NCI-H2107 (cell line): Measurements from ENCODE around the gene ANO4.

ENCODE experiments used
- DNase-seq: peaks from one replicate; lab custom pipeline; 2025; lab: John Stamatoyannopoulos, UW

Gene ANO4

DNA sequence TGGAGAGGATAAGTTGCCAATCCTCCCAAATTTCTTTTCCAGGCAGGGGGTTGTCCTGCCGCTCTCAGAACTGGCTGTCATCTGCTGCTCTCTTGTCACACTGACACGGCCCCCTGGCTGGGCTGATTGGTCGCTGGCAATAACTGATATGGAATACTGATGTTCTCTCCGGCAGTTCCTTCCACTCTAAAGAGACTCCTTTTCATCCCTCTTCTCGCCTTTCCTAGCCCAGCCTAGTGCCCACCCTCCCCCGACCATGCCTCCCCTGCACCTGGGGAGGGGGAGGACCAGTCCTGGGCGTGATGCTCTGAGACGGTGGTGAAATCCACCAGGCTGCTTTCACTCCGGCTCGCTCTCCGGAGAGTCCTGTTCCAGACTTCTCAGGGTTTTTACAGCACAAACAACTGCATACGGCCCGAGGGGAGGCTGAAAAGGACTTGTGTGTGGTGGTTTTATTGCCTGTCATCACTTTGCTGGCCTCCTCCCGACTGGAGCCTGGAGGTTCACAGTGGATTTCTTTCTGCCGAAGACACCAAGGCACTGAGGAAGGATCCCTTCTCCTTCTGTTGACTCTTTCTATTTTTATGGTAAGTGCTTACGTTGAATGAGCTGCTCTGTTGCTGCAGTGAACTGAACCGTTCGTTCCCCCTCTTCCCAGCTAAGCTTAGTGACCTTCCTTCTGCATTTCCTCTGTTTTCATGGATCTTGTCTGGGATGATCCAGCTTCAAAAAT, at the start of gene ANO4:
ANO4 (plus strand) TSS at position 336 of the 733 bp plus-strand sequence. CDS start 107,010 bp downstream, outside the sequence.
- DNase-seq: no peak

DNA sequence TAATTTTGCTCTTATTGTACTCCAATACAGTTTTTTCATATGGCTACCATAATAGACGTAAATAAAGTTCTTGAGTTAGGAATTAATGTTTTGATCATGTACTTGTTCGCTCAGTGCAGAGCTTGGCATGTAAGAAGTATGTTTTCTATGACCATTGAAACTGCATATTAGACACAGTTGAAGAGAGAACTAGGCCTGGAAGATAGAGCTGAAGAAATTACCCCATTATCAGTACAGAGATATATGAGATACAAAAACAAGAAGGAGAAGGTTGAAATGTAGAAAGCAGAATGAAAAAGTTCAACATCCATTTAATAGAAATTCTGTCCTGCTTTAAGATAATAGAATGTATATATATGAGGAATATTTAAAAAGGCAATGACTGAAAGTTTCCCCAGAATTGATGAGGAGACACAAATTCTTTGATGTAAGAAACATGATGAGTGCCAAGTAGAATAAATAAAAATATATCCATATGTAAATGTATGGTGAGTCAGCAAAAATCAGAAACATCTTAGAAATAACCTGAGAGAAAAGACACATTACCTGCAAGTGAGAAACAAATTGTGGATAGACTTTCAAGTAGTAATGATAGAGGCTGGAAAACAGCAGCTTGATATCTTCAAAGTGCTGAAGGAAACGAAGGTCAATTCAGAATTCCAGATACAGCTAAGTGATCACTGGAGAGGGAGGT, 49.1 kb upstream of the ANO4 start:
- DNase-seq: no peak

- DNase-seq: no peak
Measured at GRCh38 chr12:100752841-100753240, 41.7 kb upstream of the ANO4 start.

- no peak for DNase-seq
Measured at GRCh38 chr12:100753837-100754236, 40.7 kb upstream of the ANO4 start.

DNA sequence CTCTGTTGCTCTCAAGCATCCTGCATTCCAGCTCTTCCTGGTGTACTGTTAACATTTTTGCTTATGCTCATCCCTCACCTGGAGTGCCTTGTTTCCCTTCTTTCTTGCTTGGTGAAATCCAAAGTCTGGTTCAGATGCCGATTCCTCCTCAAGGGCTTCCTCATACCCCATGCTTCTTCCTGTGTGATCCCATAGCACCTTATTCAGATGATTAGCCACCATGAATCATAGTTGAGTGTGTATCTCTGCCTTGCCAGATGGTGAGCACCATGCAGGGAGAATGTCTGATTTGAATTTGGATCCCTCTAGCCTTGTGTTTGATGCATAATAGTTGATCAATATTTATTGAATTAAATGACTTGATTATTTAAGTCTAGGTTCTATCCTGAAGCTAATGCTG, 39.4 kb upstream of the ANO4 start:
- DNase-seq: no peak

DNA sequence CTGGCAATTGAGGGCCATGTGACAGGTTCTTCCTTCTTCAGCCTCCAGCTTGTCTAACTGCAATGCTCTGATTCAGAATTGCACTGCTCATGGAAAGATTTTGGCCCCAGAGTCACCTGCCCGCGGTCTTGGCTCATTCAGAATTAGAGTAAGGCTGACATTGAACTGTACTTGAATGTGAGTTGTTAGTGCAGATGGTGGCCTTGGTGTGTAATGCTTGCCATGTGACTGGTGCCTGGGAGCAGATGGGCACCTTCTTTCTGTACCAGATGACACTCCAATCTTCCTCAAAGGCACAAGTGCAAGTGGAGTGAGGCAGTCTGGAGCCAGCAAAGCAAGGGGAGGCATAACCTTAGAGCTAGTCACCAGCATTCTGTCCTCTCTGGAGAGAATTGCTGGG, 36.5 kb upstream of the ANO4 start:
- DNase-seq: no peak

DNA sequence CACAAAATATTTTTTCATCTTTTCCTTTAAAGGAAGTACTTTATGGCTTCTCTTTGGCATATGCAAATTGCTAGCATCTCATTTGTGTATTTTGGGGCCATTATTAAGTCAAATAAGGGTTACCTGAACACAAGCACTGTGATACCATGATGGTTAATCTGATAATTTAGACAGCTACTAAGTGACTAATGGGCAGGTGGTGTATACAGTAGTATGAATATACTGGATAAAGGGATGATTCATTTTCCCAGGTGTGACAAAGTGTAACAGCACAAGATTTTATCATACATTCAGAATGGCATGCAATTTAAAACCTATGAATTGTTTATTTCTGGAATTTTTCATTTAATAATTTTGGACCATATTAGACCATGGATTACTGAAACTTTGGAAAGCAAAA, 27.2 kb upstream of the ANO4 start:
- no peak for DNase-seq

- DNase-seq: no peak
Measured at GRCh38 chr12:100767950-100768349, 26.6 kb upstream of the ANO4 start.

DNA sequence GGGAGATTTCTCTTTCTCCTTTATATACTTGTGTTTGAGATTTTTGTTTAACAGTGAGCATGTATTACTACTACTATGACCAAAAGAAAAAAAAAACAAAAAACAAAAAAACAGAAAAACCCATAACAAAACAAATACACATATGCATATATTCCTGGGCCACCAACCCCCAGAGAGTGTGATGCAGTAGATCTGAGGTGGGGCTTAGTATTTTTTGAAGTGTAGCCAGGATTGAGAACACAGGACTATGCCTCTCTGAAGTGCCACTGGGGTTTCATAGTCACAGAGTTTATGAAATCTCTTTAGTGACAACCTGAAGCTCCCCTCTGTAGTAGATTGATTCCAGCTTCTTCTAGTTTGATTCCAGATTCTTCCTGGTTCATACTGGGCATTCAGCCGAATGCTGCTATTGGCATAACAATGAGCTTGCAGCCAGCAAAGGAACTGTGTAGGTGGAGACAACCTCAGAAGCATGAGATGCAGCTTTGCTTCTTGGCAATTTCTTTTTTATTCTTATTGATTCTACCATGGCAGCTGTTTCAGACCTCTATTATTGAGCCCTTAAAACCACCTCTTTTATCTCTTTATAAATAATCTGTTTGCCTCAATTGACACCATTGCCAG, 15.5 kb upstream of the ANO4 start:
- no peak for DNase-seq

DNA sequence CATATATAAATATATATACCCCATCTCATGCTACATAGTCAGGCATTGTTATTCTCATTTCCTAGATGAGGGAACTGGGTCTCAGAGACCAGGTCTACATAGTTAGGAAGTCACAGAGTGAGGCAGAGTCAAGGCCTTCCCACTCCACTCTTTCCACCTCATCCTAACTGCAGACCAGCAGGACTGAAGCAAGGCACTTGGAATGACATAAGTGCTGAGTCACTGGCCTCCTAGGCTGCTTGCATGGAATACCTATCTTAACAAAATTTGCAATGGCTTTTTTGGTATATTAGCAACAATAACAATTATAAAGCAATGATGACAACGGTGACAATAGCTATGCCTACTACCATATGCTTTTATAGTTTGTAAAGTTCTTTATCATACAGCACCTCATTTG, 5.4 kb upstream of the ANO4 start:
- DNase-seq: no peak

- DNase-seq: no peak
Measured at GRCh38 chr12:100789975-100790374, 4.6 kb upstream of the ANO4 start.

DNA sequence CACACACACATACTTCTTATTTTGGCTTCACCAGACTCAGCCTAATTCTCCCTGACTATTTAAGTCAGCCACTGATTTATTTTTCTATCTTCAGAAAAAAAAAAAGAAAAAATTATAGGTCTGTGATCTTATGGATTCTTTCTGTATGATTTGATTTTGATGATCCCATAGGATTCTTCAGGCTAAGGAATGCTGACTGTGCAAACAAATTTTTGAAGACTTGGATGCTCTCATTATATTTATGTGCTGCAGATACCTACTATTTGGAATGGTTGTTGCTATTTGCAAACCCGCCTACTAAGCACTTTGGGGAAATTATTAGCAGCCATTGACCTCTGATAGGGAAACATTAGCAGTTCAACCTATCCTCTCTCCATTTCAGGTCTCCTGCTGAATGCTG, 4.0 kb upstream of the ANO4 start:
- no peak for DNase-seq

- DNase-seq: no peak
Measured at GRCh38 chr12:100793182-100793581, 1.4 kb upstream of the ANO4 start.

GRCh38 chr12:100795174-100795799, 711 bp downstream of the ANO4 start:
- DNase-seq: no peak

GRCh38 chr12:100795800-100796179, 1.2 kb downstream of the ANO4 start:
- DNase-seq: no peak

DNA sequence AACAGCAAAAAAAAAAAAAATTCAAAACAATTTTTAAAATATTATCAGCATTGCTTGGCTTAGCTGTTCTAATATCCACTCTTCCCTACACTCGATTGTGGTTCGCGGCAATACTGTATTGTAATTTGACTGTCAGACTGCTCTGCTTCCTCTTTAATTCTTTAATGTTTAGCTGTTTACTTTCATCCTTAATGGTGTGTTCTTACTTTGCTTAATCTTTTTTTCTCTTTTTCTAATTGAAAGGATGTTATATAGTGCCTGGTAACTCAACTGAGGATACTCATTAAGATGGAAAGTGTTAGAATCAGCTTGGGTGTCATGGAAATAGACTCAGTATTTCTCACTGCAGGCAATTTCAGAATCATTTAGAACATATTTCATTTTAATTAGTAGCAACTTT, 2.0 kb downstream of the ANO4 start:
- no peak for DNase-seq

DNA sequence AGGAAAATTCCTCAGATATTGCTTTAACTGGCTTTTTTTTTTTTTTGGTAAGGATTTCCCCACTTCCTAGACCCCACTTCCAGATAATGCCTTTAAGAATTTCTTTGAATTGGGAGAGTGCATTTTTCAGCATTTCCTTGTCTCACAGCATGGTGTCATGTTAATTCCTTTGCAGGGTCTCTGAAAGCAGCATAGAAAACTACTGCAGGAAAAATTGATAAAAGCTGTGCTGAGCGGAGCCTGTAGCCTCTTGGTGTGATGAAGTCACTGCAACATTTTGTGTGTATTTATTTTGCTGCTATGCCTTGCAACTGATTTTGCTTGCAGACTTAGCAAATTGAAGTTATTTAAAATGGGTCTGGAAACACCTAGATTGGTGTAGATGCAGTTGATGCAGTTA, 2.7 kb downstream of the ANO4 start:
- DNase-seq: no peak

- no peak for DNase-seq
Measured at GRCh38 chr12:100797786-100798185, 3.2 kb downstream of the ANO4 start.

GRCh38 chr12:100798286-100799160, 3.9 kb downstream of the ANO4 start:
- DNase-seq: no peak

GRCh38 chr12:100799770-100800169, 5.2 kb downstream of the ANO4 start:
- DNase-seq: no peak

GRCh38 chr12:100800723-100801122, 6.1 kb downstream of the ANO4 start:
- DNase-seq: no peak

- DNase-seq: no peak
Measured at GRCh38 chr12:100801320-100801719, 6.7 kb downstream of the ANO4 start.
